Breast epithelium (tissue), 4 donors: ENCODE data around the gene GPSM3. TPM values are rescaled to one million over a fixed set of nuclear protein-coding genes. Genes with fewer than 3 reads are reported as not detected.

Experiments used
- DNase-seq, 2 donors: peaks; one replicate each; pipeline ENCODE4 v3.0.0-alpha.2; 2019; ENCODE audit warnings: low spot score in 2 of 2
- H3K27ac ChIP-seq, 2 donors: fragments of 200-600 bp; sonication (generic) in 1 of 2; one replicate each; pipeline ENCODE4 v1.5.1; 2016 to 2019; ENCODE audit warnings: mild to moderate bottlenecking in 1 of 2
- H3K27me3 ChIP-seq, 2 donors: fragments of 200-600 bp; sonication (generic) in 1 of 2; one replicate each; pipeline versions ENCODE4 v1.5.1 to v1.6.0; 2017 to 2019; ENCODE audit warnings: control low read depth in 1 of 2, mild to moderate bottlenecking in 1 of 2
- H3K36me3 ChIP-seq: fragments of 200-600 bp; one replicate; pipeline ENCODE4 v1.5.1; 2019
- H3K4me1 ChIP-seq, 2 donors: fragments of 200-600 bp; sonication (generic); one replicate each; pipeline ENCODE4 v1.5.1; 2016 to 2019; ENCODE audit warnings: control low read depth in 1 of 2
- H3K4me3 ChIP-seq, 3 donors: fragments of 200-600 bp; sonication (generic); 1 replicate in 2 of 3; 2 replicates in 1 of 3; pipeline ENCODE4 v1.5.1; 2016 to 2019; ENCODE audit warnings: mild to moderate bottlenecking in 3 of 3, moderate library complexity in 2 of 3
- H3K9me3 ChIP-seq, 2 donors: fragments of 200-600 bp; sonication (generic) in 1 of 2; one replicate each; pipeline ENCODE4 v1.5.1; 2016 to 2019; ENCODE audit warnings: control low read depth in 1 of 2
- POLR2A ChIP-seq: fragments of 450-650 bp; IDR thresholded peaks from one replicate; pipeline ENCODE4 v1.6.1; 2016; ENCODE audit warnings: antibody characterized with exemption, mild to moderate bottlenecking, moderate library complexity
- POLR2AphosphoS5 ChIP-seq, 3 donors: sonication (generic); formaldehyde crosslinking; IDR thresholded peaks; one replicate each; pipeline ENCODE4 v1.6.1; 2017; ENCODE audit warnings: antibody characterized with exemption in 3 of 3
- intact Hi-C: fragments of 100-400 bp; cut with DNase I; formaldehyde crosslinking; loops from one replicate; pipeline ENCODE4 v1.15.1; 2023; ENCODE audit warnings: low total_unique reads
- total RNA-seq, 3 donors: library from RNA; depleted of rRNA; stranded (reverse); fragments of >200 nt; gene quantifications; one replicate each; pipeline ENCODE4 v1.1.0, GENCODE V29; 2016
- TF ChIP-seq, protein P1 (sequence below), 3 donors: fragments of 450-650 bp; IDR thresholded peaks; one replicate each; pipeline ENCODE4 v1.5.1; 2016 to 2017; ENCODE audit warnings: antibody characterized with exemption in 3 of 3, mild to moderate bottlenecking in 3 of 3, moderate library complexity in 3 of 3

The GPSM3 gene
- total RNA-seq, 3 donors from 2014 or later, result 8.2 to 18.2 (median 11.3) TPM

- Histone ChIP-seq H3K4me3 (no peak overlapping the region), H3K27me3 (no peaks in the 10 kb centered on the region), H3K36me3 (no peaks in the 10 kb centered on the region), H3K4me1 (peaks cover 0 to 30% of the 10 kb centered on the region in 2 donors), H3K9me3 (no peaks in the 10 kb centered on the region), H3K27ac (no peak overlapping the region)
- no peak for TF ChIP-seq POLR2AphosphoS5 (IDR thresholded peaks at IDR 0.05)
- no peak for TF ChIP-seq POLR2A
- TF ChIP-seq, protein P1, sequence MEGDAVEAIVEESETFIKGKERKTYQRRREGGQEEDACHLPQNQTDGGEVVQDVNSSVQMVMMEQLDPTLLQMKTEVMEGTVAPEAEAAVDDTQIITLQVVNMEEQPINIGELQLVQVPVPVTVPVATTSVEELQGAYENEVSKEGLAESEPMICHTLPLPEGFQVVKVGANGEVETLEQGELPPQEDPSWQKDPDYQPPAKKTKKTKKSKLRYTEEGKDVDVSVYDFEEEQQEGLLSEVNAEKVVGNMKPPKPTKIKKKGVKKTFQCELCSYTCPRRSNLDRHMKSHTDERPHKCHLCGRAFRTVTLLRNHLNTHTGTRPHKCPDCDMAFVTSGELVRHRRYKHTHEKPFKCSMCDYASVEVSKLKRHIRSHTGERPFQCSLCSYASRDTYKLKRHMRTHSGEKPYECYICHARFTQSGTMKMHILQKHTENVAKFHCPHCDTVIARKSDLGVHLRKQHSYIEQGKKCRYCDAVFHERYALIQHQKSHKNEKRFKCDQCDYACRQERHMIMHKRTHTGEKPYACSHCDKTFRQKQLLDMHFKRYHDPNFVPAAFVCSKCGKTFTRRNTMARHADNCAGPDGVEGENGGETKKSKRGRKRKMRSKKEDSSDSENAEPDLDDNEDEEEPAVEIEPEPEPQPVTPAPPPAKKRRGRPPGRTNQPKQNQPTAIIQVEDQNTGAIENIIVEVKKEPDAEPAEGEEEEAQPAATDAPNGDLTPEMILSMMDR (IDR thresholded peaks at IDR 0.05), result no peak
- intact Hi-C loops, result no loop called here
- no peak for DNase-seq
These were observed 18.0 kb downstream of the GPSM3 start for GRCh38 chr6:32174416-32174815.

- Histone ChIP-seq H3K4me1 (peaks cover 0 to 24% of the 10 kb centered on the region in 2 donors), H3K9me3 (no peaks in the 10 kb centered on the region), H3K27ac (peak overlapping the region; percentile 46 to 53), H3K36me3 (no peaks in the 10 kb centered on the region), H3K27me3 (no peaks in the 10 kb centered on the region), H3K4me3 (no peak overlapping the region)
- intact Hi-C loops, result no loop called here
- TF ChIP-seq, protein P1 (IDR thresholded peaks at IDR 0.05), result no peak
- no peak for TF ChIP-seq POLR2A
- no peak for TF ChIP-seq POLR2AphosphoS5 (IDR thresholded peaks at IDR 0.05)
- DNase-seq, result no peak
These were observed 19.3 kb downstream of the GPSM3 start for GRCh38 chr6:32173051-32173727.

DNA sequence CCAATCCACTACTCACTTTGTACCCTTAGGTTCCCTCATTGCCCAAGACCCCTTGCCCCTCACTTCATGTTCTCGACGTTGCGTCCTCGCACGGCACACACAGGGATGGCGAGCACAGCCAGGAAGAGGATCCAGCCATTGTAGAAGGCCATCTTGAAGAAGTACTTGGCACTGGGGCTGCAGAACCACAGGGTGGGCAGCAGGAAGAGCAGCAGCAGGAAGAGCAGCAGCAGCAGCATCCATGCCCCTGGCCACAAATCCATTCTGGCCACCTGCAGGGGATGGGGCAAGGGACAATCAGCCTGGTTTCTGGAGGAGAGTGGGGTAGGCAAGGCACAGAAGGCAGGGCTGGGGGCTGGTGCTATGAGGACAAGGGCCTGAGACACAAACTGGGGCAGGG lies 21.2 kb downstream of the GPSM3 start:
- H3K27ac ChIP-seq, result no peak overlapping the region
- TF ChIP-seq POLR2AphosphoS5 (IDR thresholded peaks at IDR 0.05) (no peak), POLR2A (no peak)
- TF ChIP-seq, protein P1 (IDR thresholded peaks at IDR 0.05), result no peak
- no peak for DNase-seq

DNA sequence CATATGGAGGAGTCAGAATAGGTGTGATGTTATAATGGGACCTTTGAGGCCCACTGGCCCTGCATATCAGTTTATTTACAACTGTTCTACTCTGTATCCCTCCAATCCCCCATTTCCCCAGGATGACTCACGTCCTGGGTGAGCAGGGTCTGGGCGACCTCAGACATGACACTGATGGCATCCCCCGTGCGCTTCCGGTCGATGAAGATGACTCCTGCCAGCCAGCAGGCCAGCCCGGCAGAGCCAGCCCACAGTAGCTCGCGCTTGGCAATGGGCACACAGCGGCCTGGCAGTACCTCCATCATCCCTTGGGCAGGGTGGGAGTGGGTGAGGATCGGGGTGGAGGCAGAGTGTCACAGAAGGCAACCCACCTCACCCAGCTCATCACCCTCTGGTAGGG lies 22.1 kb downstream of the GPSM3 start:
- Histone ChIP-seq H3K4me3 (no peak overlapping the region), H3K9me3 (no peaks in the 10 kb centered on the region), H3K4me1 (peaks cover 0 to 15% of the 10 kb centered on the region in 2 donors), H3K36me3 (no peaks in the 10 kb centered on the region), H3K27me3 (no peaks in the 10 kb centered on the region), H3K27ac (no peak overlapping the region)
- TF ChIP-seq, protein P1 (IDR thresholded peaks at IDR 0.05), result no peak
- TF ChIP-seq POLR2AphosphoS5 (IDR thresholded peaks at IDR 0.05) (no peak), POLR2A (no peak)
- DNase-seq, result no peak
- intact Hi-C loops, result loop anchor here (1.0 kb wide), 1 partner anchor 46 kb away; no protein-coding TSS in a partner anchor

More for the DNA sequence above, 21.2 kb downstream of the GPSM3 start:
- Histone ChIP-seq H3K4me1 (peaks cover 0 to 16% of the 10 kb centered on the region in 2 donors), H3K27me3 (no peaks in the 10 kb centered on the region), H3K4me3 (no peak overlapping the region), H3K36me3 (no peaks in the 10 kb centered on the region), H3K9me3 (no peaks in the 10 kb centered on the region)
- intact Hi-C loops, result no loop called here

GRCh38 chr6:32168807-32169591 lies 23.4 kb downstream of the GPSM3 start:
- no peaks in the 10 kb centered on the region for H3K36me3 ChIP-seq

More at GRCh38 chr6:32168807-32169591, 23.4 kb downstream of the GPSM3 start:
- Histone ChIP-seq H3K4me3 (no peak overlapping the region), H3K27me3 (no peaks in the 10 kb centered on the region), H3K27ac (peak overlapping the region in 1 of 2 donors; percentile 12), H3K9me3 (no peaks in the 10 kb centered on the region), H3K4me1 (peaks cover 0 to 6% of the 10 kb centered on the region in 2 donors)
- TF ChIP-seq POLR2A, result no peak
- no peak for TF ChIP-seq POLR2AphosphoS5 (IDR thresholded peaks at IDR 0.05)
- TF ChIP-seq, protein P1 (IDR thresholded peaks at IDR 0.05), result no peak
- no peak for DNase-seq
- intact Hi-C loops, result loop anchor here (5.0 kb wide), 1 partner anchor 1398 kb away; no protein-coding TSS in a partner anchor
